HG03039 (cell line): ENCODE results near the gene LDLRAD4.

Experiments
- ATAC-seq: cut with Tn5 transposase; IDR thresholded peaks from one replicate; pipeline ENCODE4 v1.9.1; 2021; ENCODE audit warnings: mild to moderate bottlenecking, moderate library complexity; ENCODE audit not compliant: unreplicated experiment

The LDLRAD4 gene

GRCh38 chr18:13577781-13578180 is 359.2 kb downstream of the LDLRAD4 start:
- no peak for ATAC-seq

GRCh38 chr18:13578400-13578799 is 359.8 kb downstream of the LDLRAD4 start:
- no peak for ATAC-seq

- ATAC-seq: no peak
Measured at GRCh38 chr18:13579874-13580273, 361.3 kb downstream of the LDLRAD4 start.

- no peak for ATAC-seq
Measured at GRCh38 chr18:13580351-13580750, 361.8 kb downstream of the LDLRAD4 start.

GRCh38 chr18:13580991-13581390 is 362.4 kb downstream of the LDLRAD4 start:
- no peak for ATAC-seq

GRCh38 chr18:13581496-13582177 is 363.1 kb downstream of the LDLRAD4 start:
- ATAC-seq: no peak

GRCh38 chr18:13582178-13582670 is 363.7 kb downstream of the LDLRAD4 start:
- no peak for ATAC-seq

GRCh38 chr18:13583576-13584550 is 365.3 kb downstream of the LDLRAD4 start:
- ATAC-seq: no peak

GRCh38 chr18:13584825-13585224 is 366.3 kb downstream of the LDLRAD4 start:
- ATAC-seq: no peak

GRCh38 chr18:13585379-13586153 is 367.0 kb downstream of the LDLRAD4 start:
- ATAC-seq: no peak

- ATAC-seq: no peak
Measured at GRCh38 chr18:13587001-13587400, 368.4 kb downstream of the LDLRAD4 start.

GRCh38 chr18:13587477-13587876 is 368.9 kb downstream of the LDLRAD4 start:
- no peak for ATAC-seq

- no peak for ATAC-seq
Measured at GRCh38 chr18:13587937-13588336, 369.4 kb downstream of the LDLRAD4 start.

GRCh38 chr18:13589316-13589715 is 370.8 kb downstream of the LDLRAD4 start:
- ATAC-seq: no peak

GRCh38 chr18:13589943-13590342 is 371.4 kb downstream of the LDLRAD4 start:
- ATAC-seq: no peak

- ATAC-seq: no peak
Measured at GRCh38 chr18:13592246-13592645, 373.7 kb downstream of the LDLRAD4 start.

GRCh38 chr18:13594551-13594950 is 376.0 kb downstream of the LDLRAD4 start:
- no peak for ATAC-seq

- ATAC-seq: no peak
Measured at GRCh38 chr18:13597068-13597467, 378.5 kb downstream of the LDLRAD4 start.

- no peak for ATAC-seq
Measured at GRCh38 chr18:13598591-13598990, 380.0 kb downstream of the LDLRAD4 start.

- no peak for ATAC-seq
Measured at GRCh38 chr18:13599031-13599430, 380.5 kb downstream of the LDLRAD4 start.
